SU-DHL-6 (cell line): Measurements from ENCODE around the gene VSTM1.

ENCODE experiments used
- CTCF ChIP-seq: fragments of 200-600 bp; sonication (generic); IDR thresholded peaks from one replicate; pipeline ENCODE4 v1.5.1; 2017; ENCODE audit warnings: antibody characterized with exemption, mild to moderate bottlenecking, low read length, moderate library complexity; ENCODE audit not compliant: insufficient read depth, poor library complexity, severe bottlenecking
- EZH2phosphoT487 ChIP-seq: fragments of 200-600 bp; sonication (generic), shearing (Covaris generic); conservative IDR thresholded peaks from 2 replicates; pipeline ENCODE4 v1.6.1; 2018; ENCODE audit warnings: mild to moderate bottlenecking, antibody characterized with exemption, low read length, moderate library complexity, mixed read lengths

- no peak for TF ChIP-seq CTCF
- TF ChIP-seq EZH2phosphoT487 = no peak
These were observed 40.5 kb downstream of the VSTM1 start for GRCh38 chr19:54023191-54023590.
